Measurements from ENCODE around the gene VAMP7.

DNA sequence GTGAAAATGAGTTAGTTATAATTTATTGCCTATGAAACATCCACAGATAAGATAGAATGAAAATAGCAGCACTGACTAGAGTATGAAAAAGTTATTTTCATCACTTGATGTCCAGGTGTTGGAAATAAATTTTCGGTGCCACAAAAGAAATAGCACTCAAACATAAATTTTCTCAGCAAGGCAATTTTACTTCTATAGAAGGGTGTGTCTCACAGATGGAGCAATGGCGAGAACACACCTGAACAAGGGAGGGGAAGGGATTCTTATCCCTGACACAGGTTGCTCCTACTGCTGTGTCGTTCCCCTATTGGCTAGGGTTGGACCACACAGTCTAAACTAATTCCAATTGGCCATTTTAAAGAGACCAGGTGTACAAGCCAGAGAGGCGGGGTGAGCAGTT, 13.3 kb upstream of the VAMP7 start:
- TF ChIP-seq POLR2AphosphoS5 (IDR thresholded peaks at IDR 0.05; ENCODE audit: low read depth, low read length): no peak
- no peak for TF ChIP-seq TCF7L2 (IDR thresholded peaks at IDR 0.05; ENCODE audit: low read depth, low read length)
- no peak for TF ChIP-seq CTCF (IDR thresholded peaks at IDR 0.05)

All from Panc1 (cell line).